ENCODE measurements around the gene RERE. TPM values are rescaled to one million over a fixed set of nuclear protein-coding genes. Genes with fewer than 3 reads are reported as not detected.
"Not testable (repeated sequence)": the region's sequence is repeated elsewhere in the genome, so short reads cannot be mapped to it uniquely, and the experiment has no call there.

The RERE gene
- total RNA-seq, 2 donors from 2014 or later, result 95.0 to 102 TPM

DNA sequence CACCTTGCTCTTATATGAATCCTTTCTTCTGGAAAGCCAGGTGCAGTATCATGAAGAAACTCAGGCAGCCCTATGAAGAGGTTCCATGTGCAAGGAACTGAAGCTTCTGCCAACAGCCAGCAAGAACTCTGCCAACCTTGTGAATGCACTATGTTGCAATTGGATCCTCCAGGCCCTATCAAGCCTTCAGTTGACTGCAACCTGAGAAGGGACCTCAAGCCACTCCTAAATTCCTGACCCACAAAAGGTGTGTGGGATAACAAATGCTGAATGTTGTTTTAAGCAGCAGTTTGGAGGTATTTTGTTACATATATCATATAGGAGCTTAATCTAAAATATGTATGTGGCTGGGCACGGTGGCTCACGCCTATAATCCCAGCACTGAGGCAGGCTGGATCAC is 84.0 kb downstream of the RERE start:
- ATAC-seq, result no peak
- intact Hi-C loops (cut with DNase I, micrococcal nuclease), result loop anchor here in 1 of 2 donors (10.0 kb wide), 1 partner anchor 111 kb away; no protein-coding TSS in a partner anchor

DNA sequence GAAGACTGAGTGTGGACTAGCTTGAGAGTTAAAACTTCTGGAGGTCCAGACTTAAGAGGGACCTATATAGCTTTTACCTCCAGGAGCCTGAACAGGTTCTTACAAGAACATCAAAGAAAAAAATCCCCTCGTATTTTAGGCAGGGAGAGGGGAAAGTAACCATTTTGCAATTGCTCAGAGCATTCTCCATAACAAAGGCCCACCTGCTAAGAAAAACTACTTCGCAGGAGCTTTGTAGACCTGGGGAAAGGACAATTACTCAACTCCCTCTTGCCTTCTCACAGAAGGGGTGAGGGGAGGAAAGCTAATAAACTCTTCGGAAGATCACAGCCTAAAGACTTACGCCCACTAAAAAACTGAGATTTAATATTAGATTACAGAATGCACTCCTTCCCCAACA is 86.3 kb downstream of the RERE start:
- no peak for ATAC-seq
- no peak for DNase-seq
- intact Hi-C loops (cut with DNase I, micrococcal nuclease), result loop anchor here in 1 of 2 donors (10.0 kb wide), 1 partner anchor 114 kb away; no protein-coding TSS in a partner anchor

More for the DNA sequence above, 84.0 kb downstream of the RERE start:
- DNase-seq, result no peak

DNA sequence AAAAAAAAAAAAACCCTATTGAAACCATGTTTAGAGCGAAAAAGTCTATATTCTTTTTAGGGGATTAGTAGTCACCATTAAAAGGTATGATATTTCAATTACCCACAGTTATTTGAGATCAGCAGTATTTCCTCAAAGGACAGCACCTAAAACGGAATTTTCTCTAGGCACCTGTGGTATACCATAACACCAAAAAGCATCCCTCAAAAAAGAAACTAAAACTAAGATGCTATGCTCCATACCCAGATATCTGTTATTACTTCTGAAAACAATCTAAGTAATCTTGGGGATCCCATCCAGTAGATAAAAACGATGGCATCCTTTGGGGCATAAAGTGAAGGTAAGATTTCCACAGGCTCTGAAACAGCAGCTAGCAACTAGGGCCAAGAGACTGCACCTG is 89.0 kb downstream of the RERE start:
- no peak for ATAC-seq
- intact Hi-C loops (cut with DNase I, micrococcal nuclease), result loop anchor here in 1 of 2 donors (5.0 kb wide), 2 partner anchors 166 to 376 kb away; no protein-coding TSS in a partner anchor
- no peak for DNase-seq

DNA sequence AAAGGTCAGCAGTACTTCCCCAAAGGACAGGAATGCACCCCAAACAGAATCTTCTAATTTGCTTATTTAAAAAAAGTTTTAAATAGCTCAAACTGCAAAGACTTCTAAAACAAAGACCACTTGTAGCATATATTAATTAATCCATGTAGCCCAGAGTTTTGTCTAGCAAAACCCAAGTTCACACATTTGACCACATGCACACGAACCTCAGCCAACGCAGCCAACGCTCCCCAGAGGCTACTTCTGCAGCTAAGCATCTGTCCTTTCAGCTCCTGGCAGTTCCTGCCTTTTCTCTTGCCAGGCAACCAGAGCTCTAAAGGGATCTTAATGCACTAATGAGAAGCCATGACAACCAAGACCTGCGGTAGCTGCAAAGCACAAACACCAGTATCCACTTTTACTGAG is 89.6 kb downstream of the RERE start:
- intact Hi-C loops (cut with DNase I, micrococcal nuclease), result loop anchor here in 1 of 2 donors (5.0 kb wide), 2 partner anchors 166 to 376 kb away; no protein-coding TSS in a partner anchor
- DNase-seq (no peak), ATAC-seq (no peak)

DNA sequence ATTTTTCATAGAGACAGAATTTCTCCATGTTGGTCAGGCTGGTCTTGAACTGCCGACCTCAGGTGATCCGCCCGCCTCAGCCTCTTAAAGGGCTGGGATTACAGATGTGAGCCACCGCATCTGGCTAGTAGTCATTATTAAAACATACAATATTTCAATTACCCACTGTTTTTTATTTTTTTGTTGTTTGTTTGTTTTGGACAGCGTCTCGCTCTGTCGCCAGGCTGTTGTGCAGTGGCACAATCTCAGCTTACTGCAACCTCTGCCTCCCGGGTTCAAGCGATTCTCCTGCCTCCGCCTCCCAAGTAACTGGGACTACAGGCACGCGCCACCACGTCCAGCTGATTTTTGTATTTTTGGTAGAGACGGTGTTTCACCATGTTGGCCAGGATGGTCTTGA is 90.1 kb downstream of the RERE start:
- ATAC-seq, DNase-seq: not testable (repeated sequence)
- intact Hi-C loops (cut with DNase I, micrococcal nuclease), result loop anchor here in 1 of 2 donors (5.0 kb wide), 2 partner anchors 165 to 375 kb away; no protein-coding TSS in a partner anchor

DNA sequence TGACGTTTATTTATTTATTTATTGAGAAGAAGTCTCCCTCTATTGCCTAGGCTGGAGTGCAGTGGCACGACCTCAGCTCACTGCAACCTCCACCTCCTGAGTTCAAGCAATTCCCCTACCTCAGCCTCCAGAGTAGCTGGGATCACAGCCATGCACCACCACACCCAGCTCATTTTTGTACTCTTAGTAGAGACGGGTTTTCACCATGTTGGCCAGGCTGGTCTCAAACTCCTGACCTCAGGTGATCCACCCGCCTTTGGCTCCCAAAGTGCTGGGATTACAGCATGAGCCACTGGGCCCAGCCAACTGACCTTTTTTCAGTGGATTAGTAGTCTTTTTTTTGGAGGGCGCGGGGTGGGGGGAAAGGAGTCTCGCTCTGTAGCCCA is 90.6 kb downstream of the RERE start:
- intact Hi-C loops (cut with DNase I, micrococcal nuclease), result loop anchor here in 1 of 2 donors (5.0 kb wide), 2 partner anchors 164 to 374 kb away; no protein-coding TSS in a partner anchor
- peak; percentile 33 for ATAC-seq

DNA sequence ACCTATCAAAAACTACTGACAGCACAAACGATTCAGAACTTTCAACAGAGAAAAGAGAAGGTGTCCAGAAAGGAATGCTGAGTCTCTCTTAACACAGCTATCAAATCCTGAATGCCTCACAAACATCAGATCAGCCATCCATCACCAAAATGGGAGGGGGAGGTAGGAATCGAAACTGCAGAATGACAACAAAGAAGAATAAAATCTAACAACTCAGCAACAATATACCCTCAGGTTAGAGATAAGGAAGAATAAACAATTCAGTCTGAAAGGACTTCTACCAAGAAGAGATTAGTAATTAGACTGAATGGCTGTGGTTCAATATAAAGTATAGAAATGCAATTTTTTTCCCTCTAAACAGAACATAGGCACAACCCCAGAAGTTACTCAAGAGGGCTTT is 94.4 kb downstream of the RERE start:
- ATAC-seq, result no peak
- intact Hi-C loops (cut with DNase I, micrococcal nuclease), result no loop called here
- DNase-seq, result no peak

More for the DNA sequence above, 90.6 kb downstream of the RERE start:
- not testable (repeated sequence) for DNase-seq

DNA sequence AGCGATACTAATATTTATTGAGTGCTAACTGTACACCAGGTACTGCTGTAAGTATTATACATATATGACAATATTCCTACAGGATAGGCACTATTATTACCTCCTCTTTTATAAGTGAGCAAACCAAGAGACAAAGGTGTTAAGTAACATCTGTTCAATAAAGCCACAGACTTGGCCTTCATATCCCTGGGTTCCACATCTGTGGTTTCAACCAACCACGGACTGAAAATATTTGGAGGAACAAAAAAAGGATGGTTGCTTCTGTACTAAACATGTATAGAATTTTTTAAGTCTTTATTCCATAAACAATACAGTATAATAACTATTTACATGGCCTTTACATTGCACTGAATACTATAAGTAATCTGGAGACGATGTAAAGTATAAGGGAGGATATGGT is 95.1 kb downstream of the RERE start:
- ATAC-seq (no peak), DNase-seq (no peak)
- intact Hi-C loops (cut with DNase I, micrococcal nuclease), result no loop called here

DNA sequence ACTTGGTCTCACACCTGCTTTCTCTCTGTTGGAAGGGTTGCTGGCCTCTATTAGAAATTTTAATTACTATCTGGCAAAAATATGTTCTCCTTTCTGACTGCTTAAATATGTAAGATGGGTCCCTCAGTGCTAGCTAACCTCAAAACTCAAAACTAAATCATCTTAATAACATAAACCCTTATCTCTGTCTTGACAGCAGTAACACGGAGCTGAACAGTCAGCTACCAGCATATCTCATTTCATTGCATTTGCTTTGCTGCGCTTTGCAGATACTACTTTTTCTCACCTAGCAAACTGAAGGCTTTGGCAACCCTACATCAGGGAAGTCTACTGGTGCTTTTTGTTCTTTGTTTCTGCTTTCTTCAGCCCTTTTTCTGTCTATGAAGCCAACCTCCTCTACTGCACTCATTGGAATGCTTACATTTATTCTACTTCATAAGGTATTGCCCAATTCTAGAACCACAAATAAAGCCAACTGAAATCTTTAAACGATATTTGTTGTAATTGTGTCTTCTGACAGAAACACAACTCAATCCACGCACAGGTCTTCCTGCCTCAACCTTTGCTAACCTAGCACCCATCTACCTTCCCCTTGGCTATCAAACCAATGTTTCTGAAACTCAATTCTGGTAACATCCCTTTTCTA is 95.6 kb downstream of the RERE start:
- ATAC-seq, result no peak
- intact Hi-C loops (cut with DNase I, micrococcal nuclease), result no loop called here

DNA sequence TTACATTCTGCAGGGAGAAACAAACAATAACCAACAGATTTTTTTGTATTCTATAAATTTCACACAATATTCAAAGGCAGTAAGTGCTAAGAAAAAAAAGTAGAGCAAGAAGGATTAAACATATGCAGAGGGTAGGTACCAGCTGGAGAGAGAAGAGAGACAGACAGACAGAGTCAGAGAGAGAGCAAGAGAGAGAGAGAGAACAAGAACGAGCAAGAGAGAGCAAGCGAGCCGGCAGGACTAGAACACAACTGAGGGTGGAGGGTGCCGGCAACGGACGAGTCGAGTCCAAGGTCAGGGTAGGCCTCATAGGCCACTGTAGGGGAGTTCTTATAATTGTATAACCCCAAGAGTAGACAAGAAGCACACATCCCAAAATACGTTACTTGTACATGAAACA is 97.1 kb downstream of the RERE start:
- intact Hi-C loops (cut with DNase I, micrococcal nuclease), result no loop called here

More for the DNA sequence above, 95.6 kb downstream of the RERE start:
- DNase-seq, result no peak

DNA sequence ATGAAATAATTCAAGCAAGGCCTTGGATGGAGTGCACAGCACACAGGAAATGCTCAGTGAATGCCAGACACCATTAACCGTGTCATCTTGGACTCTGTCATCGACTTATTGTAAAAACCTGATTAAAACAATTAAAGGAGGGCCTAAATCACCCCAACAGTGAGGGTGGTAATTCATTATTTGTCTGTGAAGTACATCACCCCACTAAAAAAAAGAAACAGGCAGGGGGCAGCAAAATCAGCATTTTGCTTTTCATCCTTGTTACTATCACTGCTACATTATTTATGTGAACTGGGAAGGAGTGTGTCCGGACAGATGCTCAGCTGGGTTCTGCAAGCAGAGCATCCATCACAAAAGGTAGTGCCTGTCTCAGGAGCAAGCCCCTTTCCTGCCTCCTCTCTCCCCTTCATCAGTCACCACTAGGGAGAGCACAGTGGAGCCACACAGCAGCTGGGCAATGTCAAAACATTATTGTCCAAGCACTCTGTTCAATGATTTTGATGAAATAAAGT is 98.5 kb downstream of the RERE start:
- DNase-seq (no peak), ATAC-seq (no peak)
- intact Hi-C loops (cut with DNase I, micrococcal nuclease), result no loop called here

More for the DNA sequence above, 97.1 kb downstream of the RERE start:
- DNase-seq, result no peak
- no peak for ATAC-seq

DNA sequence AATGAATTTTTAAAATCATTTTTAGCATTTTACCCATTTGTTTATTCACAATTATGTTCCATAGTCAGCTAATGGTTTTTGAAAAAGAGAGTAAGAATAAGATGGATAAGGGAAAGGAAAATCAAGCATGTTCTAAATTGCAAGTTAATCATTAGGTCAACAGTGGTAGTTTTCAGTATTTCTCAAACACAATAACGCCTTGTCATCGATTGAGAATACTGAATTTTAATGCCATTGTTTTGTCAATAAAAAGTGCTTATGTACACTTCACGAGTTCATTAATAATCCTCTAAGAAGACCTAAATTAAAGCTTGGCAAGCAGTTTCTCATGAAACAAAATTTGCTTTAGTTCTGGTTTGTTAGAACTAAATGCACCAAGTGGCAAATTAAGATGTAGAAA is 100.3 kb downstream of the RERE start:
- DNase-seq (no peak), ATAC-seq (no peak)
- intact Hi-C loops (cut with DNase I, micrococcal nuclease), result no loop called here

DNA sequence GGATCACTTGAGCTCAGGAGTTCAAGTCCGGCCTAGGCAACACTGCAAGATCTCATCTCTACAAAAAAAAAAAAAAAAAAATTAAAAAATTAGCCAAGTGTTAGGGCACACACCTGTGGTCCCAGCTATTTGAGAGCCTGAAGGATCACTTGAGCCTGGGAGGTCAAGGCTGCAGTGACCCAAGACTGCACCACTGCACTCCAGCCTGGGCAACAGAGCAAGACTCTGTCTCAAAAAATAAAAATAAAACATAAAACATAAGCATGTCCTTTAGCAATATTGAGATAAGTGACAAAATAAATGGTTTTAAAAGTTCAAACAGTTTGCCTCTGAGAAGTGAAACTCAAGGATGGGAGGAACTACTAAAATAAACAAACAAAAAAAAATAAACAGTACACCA is 101.2 kb downstream of the RERE start:
- no peak for ATAC-seq
- no peak for DNase-seq
- intact Hi-C loops (cut with DNase I, micrococcal nuclease), result no loop called here

DNA sequence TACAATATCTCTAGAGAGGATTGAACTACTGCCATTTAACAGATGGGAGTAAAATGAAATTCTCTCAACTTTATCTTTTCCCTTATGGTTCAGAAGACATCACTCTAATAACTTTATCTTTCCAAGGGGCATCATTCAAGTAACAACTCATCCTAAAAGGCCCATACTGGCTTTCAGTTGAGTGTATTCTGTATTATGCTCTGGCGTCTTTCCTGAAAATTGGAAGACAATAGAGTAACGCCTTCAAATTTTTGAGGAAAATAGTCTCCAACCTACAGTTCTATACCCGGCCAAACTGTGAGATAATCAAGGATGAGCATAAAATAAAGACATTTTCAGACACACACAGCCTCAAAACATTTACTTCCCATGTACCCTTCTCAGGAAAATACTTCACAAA is 103.3 kb downstream of the RERE start:
- ATAC-seq (no peak), DNase-seq (no peak)
- intact Hi-C loops (cut with DNase I, micrococcal nuclease), result no loop called here

DNA sequence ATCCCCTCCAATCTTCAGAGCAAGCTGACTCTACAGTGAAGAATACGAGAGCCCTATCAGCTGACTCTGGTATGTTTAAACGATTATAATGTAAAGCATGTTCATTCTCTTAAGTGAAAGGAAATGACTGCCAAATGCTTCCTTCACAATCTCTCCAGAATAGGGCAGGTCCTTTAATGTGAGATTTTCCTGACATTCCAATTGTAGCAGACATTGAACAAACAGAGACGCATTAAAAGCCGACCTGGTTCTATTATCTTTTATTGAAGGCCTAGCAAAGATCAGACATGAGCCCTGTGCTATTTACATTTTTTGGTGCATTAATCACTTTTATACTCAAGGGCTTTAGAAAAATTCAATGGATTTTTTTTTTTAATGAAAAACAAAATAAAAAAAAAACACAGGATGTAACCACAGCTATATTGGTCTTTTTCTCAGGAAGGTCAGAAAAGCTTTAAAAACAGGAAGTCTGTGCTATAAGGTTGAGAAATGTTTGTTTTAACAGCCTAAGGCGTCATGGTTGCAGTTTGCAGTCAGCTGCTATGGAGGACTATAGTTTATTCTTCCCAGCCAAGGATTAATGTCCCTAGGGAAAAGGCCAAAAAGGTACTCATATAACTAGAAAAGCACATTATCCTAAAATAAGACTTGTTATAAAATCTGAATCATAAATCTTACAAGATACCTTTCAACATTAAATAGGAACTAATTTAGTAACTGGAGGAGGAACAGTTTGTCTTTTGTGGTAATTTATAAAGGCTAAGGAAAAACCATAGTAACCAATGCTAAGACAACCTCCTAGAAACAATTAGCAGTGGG is 104.8 kb downstream of the RERE start:
- intact Hi-C loops (cut with DNase I, micrococcal nuclease), result no loop called here
- peak; percentile 89 for ATAC-seq
- DNase-seq, result no peak

DNA sequence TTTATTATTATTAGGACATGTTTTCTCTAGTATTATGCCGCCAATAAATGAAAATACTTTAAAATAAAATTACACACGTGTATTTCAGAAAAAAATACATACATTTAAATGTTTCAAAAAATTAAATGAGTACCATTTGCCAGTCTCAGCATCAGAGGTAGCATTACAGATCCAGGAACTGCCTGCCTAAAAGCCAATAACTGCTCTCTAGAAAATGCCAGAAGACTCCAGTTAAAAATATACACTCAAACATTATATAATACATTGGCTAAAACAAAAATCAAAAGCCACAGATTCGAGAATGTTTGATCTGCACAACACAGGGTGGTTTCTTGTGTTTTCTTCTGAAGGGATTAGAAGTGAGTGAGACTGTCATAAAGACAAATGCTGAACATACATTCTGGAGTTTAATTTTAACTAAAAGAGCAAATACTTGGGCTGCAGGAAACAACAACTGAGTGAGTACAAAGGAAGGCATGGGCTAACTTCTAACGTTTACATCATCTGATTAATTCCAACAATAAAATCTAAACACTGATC is 105.5 kb downstream of the RERE start:
- intact Hi-C loops (cut with DNase I, micrococcal nuclease), result no loop called here
- peak; percentile 19 for ATAC-seq
- no peak for DNase-seq

DNA sequence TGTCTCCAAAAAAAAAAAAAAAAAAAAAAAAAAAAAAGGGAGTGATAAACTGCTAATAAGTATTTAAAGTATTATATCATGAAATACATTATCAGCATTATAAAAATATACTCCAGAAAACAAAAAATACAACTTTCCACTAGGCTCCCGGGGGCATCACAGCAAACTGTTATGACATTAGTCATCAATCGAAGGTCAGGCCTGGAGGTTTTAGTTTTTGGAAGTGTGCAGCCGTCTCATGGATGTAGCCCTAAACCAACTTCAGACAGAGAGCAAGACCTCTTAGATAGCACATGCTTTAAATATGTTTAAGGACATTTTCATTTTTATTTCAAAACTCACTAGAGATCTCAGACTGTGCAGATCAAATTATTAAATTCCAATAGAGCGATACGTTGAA is 106.3 kb downstream of the RERE start:
- ATAC-seq, result no peak
- DNase-seq, result no peak
- intact Hi-C loops (cut with DNase I, micrococcal nuclease), result no loop called here

DNA sequence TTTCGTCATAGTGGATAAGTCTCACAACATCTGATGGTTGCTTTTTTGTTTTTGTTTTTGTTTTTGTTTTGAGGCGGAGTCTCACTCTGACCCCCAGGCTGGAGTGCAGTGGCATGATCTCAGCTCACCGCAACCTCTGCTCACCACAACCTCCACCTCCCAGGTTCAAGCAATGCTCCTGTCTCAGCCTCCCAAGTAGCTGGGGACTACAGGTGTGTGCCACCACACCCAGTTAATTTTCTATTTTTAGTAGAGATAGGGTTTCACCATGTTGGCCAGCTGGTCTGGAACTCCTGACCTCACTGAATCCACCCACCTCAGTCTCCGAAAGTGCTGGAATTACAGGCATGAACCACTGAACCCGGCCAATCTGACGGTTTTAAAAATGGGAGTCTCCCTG is 109.2 kb downstream of the RERE start:
- no peak for ATAC-seq
- intact Hi-C loops (cut with DNase I, micrococcal nuclease), result no loop called here
- no peak for DNase-seq

DNA sequence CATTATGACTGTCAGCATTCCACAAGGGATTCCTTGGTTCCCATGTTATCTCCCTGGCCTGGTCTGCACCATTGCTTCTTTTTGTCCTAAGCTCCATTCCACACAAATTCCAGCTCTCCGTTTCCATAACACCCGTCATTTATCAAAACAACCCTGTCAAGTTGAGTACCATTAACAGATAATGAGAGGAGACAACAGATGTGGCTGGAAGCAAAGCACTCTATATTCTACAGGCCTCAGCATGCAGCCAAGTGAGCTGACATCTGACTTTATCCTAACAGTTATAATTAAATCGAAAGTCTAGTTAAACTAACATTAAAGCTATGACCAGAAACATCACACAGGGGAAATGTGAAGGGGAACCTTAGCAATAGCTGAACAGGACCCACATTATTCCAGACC is 110.4 kb downstream of the RERE start:
- intact Hi-C loops (cut with DNase I, micrococcal nuclease), result no loop called here
- DNase-seq (no peak), ATAC-seq (no peak)

DNA sequence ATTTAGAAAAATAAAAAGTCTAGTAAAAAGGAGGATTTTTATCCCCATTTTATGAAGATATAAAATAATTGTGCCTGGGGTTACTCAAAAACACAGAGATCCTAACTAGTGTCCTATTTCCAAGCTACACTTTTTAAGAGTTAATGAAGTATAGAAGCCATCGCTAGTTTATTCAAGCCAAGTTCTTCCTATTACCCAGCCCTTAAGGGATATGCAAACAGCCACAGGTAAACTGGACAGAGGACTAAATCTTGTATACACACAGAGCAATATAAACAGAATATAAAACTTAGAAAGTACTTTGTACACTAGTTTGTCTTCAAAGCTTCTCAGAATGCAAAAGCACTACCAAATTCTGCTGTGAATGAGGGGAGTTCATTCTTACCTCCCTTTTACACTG is 111.1 kb downstream of the RERE start:
- ATAC-seq (no peak), DNase-seq (no peak)
- intact Hi-C loops (cut with DNase I, micrococcal nuclease), result no loop called here
